ENCODE measurements around the gene DGKD.

DGKD gene

GRCh38 chr2:233433029-233433428 lies 78.7 kb downstream of the DGKD start:
- no peak for DNase-seq

- DNase-seq: no peak
Measured at GRCh38 chr2:233433794-233434193, 79.5 kb downstream of the DGKD start.

GRCh38 chr2:233434666-233435330 lies 80.5 kb downstream of the DGKD start:
- DNase-seq: no peak

GRCh38 chr2:233435436-233436190 lies 81.3 kb downstream of the DGKD start:
- no peak for DNase-seq

GRCh38 chr2:233436191-233436581 lies 81.9 kb downstream of the DGKD start:
- DNase-seq: no peak

- no peak for DNase-seq
Measured at GRCh38 chr2:233436691-233437438, 82.6 kb downstream of the DGKD start.

GRCh38 chr2:233437439-233437955 lies 83.2 kb downstream of the DGKD start:
- DNase-seq: no peak

GRCh38 chr2:233438573-233439147 lies 84.4 kb downstream of the DGKD start:
- no peak for DNase-seq

- no peak for DNase-seq
Measured at GRCh38 chr2:233439191-233439590, 84.9 kb downstream of the DGKD start.

GRCh38 chr2:233440314-233440713 lies 86.0 kb downstream of the DGKD start:
- DNase-seq: no peak

- DNase-seq: no peak
Measured at GRCh38 chr2:233440714-233441113, 86.4 kb downstream of the DGKD start.

- no peak for DNase-seq
Measured at GRCh38 chr2:233441161-233442027, 87.1 kb downstream of the DGKD start.

GRCh38 chr2:233442028-233442310 lies 87.7 kb downstream of the DGKD start:
- no peak for DNase-seq

GRCh38 chr2:233443511-233444183 lies 89.4 kb downstream of the DGKD start:
- DNase-seq: peak; percentile 83

GRCh38 chr2:233444501-233444900 lies 90.2 kb downstream of the DGKD start:
- DNase-seq: no peak

- DNase-seq: no peak
Measured at GRCh38 chr2:233445152-233445830, 91.0 kb downstream of the DGKD start.

GRCh38 chr2:233446121-233446520 lies 91.8 kb downstream of the DGKD start:
- no peak for DNase-seq

- DNase-seq: no peak
Measured at GRCh38 chr2:233446606-233447305, 92.5 kb downstream of the DGKD start.

- DNase-seq: no peak
Measured at GRCh38 chr2:233447506-233448219, 93.4 kb downstream of the DGKD start.

- peak; percentile 33 for DNase-seq
Measured at GRCh38 chr2:233448220-233448559, 93.9 kb downstream of the DGKD start.

Data from hematopoietic multipotent progenitor cell treated with erythropoietin and hydrocortisone succinate and interleukin-3 and kit ligand, for 8 days (in vitro differentiated cells).